K562 (cell line): ENCODE data around the gene TXNRD3. TPM values are rescaled to one million over a fixed set of nuclear protein-coding genes. Genes with fewer than 3 reads are reported as not detected.

Experiments used
- ATAC-seq: fragments of 200-7000 bp; cut with Tn5 transposase; 3 replicates; pipeline ENCODE4 v1.9.1; 2020; ENCODE audit warnings: moderate library complexity
- BruUV-seq: library from RNA; stranded (reverse); fragments of 400-500 nt; replicated peaks from 2 replicates; lab custom pipeline; 2021; lab: Mats Ljungman, UMichigan
- CTCF ChIA-PET: fragments of 300-600 bp; formaldehyde crosslinking; extraction: SDS; loops from one replicate; lab custom pipeline; 2021; ENCODE audit warnings: low intra/inter-chr PET ratio; lab: Yijun Ruan, JAX
- POLR2A ChIA-PET: fragments of 300-600, 350-650 bp; sonication (Branson Sonifier 250); formaldehyde crosslinking; extraction: SDS; loops from one replicate; lab custom pipeline; 2021; ENCODE audit warnings: antibody characterized with exemption, inconsistent platforms; lab: Yijun Ruan, JAX
- DNase-seq, 4 experiments: peaks; one replicate each; pipeline versions ENCODE4 v3.0.0 to v3.0.0-alpha.2; 2011 to 2018; ENCODE audit warnings: low spot score in 3 of 4, mixed read lengths in 3 of 4; ENCODE audit errors: extremely low read depth in 1 of 4
- FAIRE-seq: peaks from 2 replicates; lab custom pipeline; 2011; peaks lifted over from hg19 to GRCh38; lab: Jason Lieb, UNC
- H2AFZ ChIP-seq: 2 replicates; pipeline ENCODE4 v1.6.0; 2011; ENCODE audit warnings: low read depth, low read length, control low read depth, inconsistent platforms
- H3K27ac ChIP-seq: fragments of 200-600 bp; 3 replicates; pipeline ENCODE4 v1.8.0; 2011; ENCODE audit warnings: low read depth, mild to moderate bottlenecking, control low read depth, inconsistent platforms, low read length, moderate library complexity, mixed read lengths; ENCODE audit errors: extremely low read depth
- H3K27me3 ChIP-seq, 2 experiments: fragments of 300-600 bp in 1 of 2; 2 replicates in 1 of 2; 3 replicates in 1 of 2; pipeline versions ENCODE4 v1.6.0 to v1.8.0; 2011; ENCODE audit warnings: inconsistent platforms in 2 of 2, low read length in 2 of 2, mild to moderate bottlenecking in 1 of 2, mixed read lengths in 1 of 2, moderate library complexity in 1 of 2; ENCODE audit not compliant: control insufficient read depth in 2 of 2, insufficient read depth in 2 of 2
- H3K36me3 ChIP-seq: fragments of 300-600 bp; 3 replicates; pipeline ENCODE4 v1.8.0; 2011; ENCODE audit warnings: mild to moderate bottlenecking, low read length, inconsistent platforms; ENCODE audit not compliant: control insufficient read depth, insufficient read depth
- H3K4me1 ChIP-seq, 2 experiments: fragments of 200-600 bp in 1 of 2; replicated peaks in 1 of 2; 2 replicates in 1 of 2; 3 replicates in 1 of 2; pipeline versions ENCODE4 v1.5.1 to v1.8.0; 2011; ENCODE audit warnings: inconsistent platforms in 2 of 2, low read length in 2 of 2, mild to moderate bottlenecking in 1 of 2, mixed read lengths in 1 of 2, moderate library complexity in 1 of 2; ENCODE audit not compliant: control insufficient read depth in 2 of 2, insufficient read depth in 2 of 2
- H3K4me2 ChIP-seq: 2 replicates; pipeline ENCODE4 v1.6.1; 2011; ENCODE audit warnings: low read length, control low read depth, inconsistent platforms, mixed read lengths; ENCODE audit not compliant: insufficient read depth
- H3K4me3 ChIP-seq: fragments of 200-600 bp; sonication (generic), shearing (Covaris generic); 2 replicates; pipeline ENCODE4 v1.5.1; 2016; ENCODE audit warnings: control low read depth, inconsistent platforms
- H3K79me2 ChIP-seq: fragments of 200-600 bp; 3 replicates; pipeline ENCODE4 v1.8.0; 2011; ENCODE audit warnings: low read length, inconsistent platforms; ENCODE audit not compliant: control insufficient read depth, insufficient read depth
- H3K9ac ChIP-seq, 2 experiments: 2 replicates each; pipeline versions ENCODE4 v1.6.0 to v1.6.1; 2011; ENCODE audit warnings: low read depth in 2 of 2, low read length in 2 of 2, control low read depth in 1 of 2, inconsistent platforms in 1 of 2, mild to moderate bottlenecking in 1 of 2, mixed read lengths in 1 of 2; ENCODE audit not compliant: insufficient read depth in 1 of 2
- H3K9me1 ChIP-seq: one replicate; pipeline ENCODE4 v1.6.0; 2011; ENCODE audit warnings: inconsistent platforms, mild to moderate bottlenecking, low read length, moderate library complexity; ENCODE audit not compliant: control insufficient read depth, insufficient read depth
- H3K9me3 ChIP-seq: replicated peaks from 2 replicates; pipeline ENCODE4 v1.5.1; 2011; ENCODE audit warnings: low read depth, low read length, inconsistent platforms; ENCODE audit not compliant: control insufficient read depth, insufficient read depth
- H4K20me1 ChIP-seq: replicated peaks from 2 replicates; pipeline ENCODE4 v1.6.1; 2011; ENCODE audit warnings: low read length, inconsistent platforms, mixed read lengths; ENCODE audit not compliant: control insufficient read depth, insufficient read depth
- MEIS2 ChIP-seq: fragments of 450-650 bp; IDR thresholded peaks from 2 replicates; pipeline ENCODE4 v1.6.1; 2014; ENCODE audit warnings: mild to moderate bottlenecking; ENCODE audit not compliant: partially characterized antibody
- RBM25 ChIP-seq: fragments of 200-400 bp; formaldehyde crosslinking; IDR thresholded peaks from 2 replicates; pipeline ENCODE4 v1.6.1; 2018; ENCODE audit warnings: low read length, low read depth, moderate library complexity; ENCODE audit not compliant: severe bottlenecking
- SP2 ChIP-seq: IDR thresholded peaks from 2 replicates; pipeline ENCODE4 v1.6.1; 2011; ENCODE audit warnings: mild to moderate bottlenecking, low read depth, low read length, moderate library complexity; ENCODE audit not compliant: poor library complexity, severe bottlenecking; ENCODE audit errors: extremely low read depth
- STAT5A ChIP-seq: IDR thresholded peaks from 2 replicates; pipeline ENCODE4 v1.6.1; 2012; ENCODE audit warnings: low read length, inconsistent platforms, borderline replicate concordance
- TCF3 ChIP-seq: sonication (generic); formaldehyde crosslinking; IDR thresholded peaks from 2 replicates; pipeline ENCODE4 v1.4.0; 2020; ENCODE audit warnings: mild to moderate bottlenecking, missing genetic modification reagents
- TEAD1 ChIP-seq, 2 experiments: fragments of 450-650 bp in 1 of 2; sonication (generic) in 1 of 2; formaldehyde crosslinking; IDR thresholded peaks; 2 replicates each; pipeline versions ENCODE4 v1.4.0 to v1.8.0; 2020 to 2022; ENCODE audit warnings: mild to moderate bottlenecking in 2 of 2, missing genetic modification reagents in 1 of 2
- THAP7 ChIP-seq: fragments of 250-450 bp; sonication (Bioruptor Pico); IDR thresholded peaks from 2 replicates; pipeline ENCODE4 v1.5.0; 2021
- ZNF586 ChIP-seq: fragments of 450-650 bp; formaldehyde crosslinking; conservative IDR thresholded peaks from 2 replicates; pipeline ENCODE4 v1.4.0; 2020; ENCODE audit warnings: mild to moderate bottlenecking, moderate library complexity
- WGBS: fragments of 100-300 bp; shearing (Covaris generic); methylation state at CpG from one replicate; pipeline ENCODE4 v1.1.6; 2016; ENCODE audit warnings: low coverage, mixed read lengths; ENCODE audit not compliant: insufficient coverage; ENCODE audit errors: missing lambda C conversion rate; 5-methylcytosine and 5-hydroxymethylcytosine counted together
- in situ Hi-C: fragments of 300-500 bp; cut with MboI; formaldehyde crosslinking; loops from 4 replicates; pipeline ENCODE4 v1.15.0; 2018; ENCODE audit warnings: inconsistent platforms, mixed read lengths
- intact Hi-C: fragments of 100-400 bp; cut with micrococcal nuclease; formaldehyde crosslinking; loops from 2 replicates; pipeline ENCODE4 v1.14.2; 2022
- polyA plus RNA-seq, 8 experiments: library from polyadenylated mRNA; depleted of rRNA in 4 of 8; stranded (reverse) in 5 of 8; unstranded in 3 of 8; fragments of >200 nt; fragmentation: Nextera tagmentation in 2 of 8; fragmentation: Illumina TruSeq in 1 of 8; extraction: Ambion mirVana in 2 of 8; extraction: Trizol in 1 of 8; gene quantifications; 2 replicates each; pipeline versions ENCODE4 v1.2.1 to v1.2.3, GENCODE V29; 2011 to 2014; ENCODE audit warnings: inconsistent platforms in 1 of 8, missing spikeins in 1 of 8
- total RNA-seq, 7 experiments: library from RNA; depleted of rRNA in 6 of 7; stranded (reverse); fragments of >200 nt in 6 of 7; fragmentation: Illumina TruSeq in 2 of 7; extraction: Trizol in 2 of 7; gene quantifications; 2 replicates each; pipeline versions ENCODE4 v1.2.1 to v1.2.3, GENCODE V29; 2011 to 2021; ENCODE audit warnings: low replicate concordance in 1 of 7
- TF ChIP-seq, protein P1 (sequence below): fragments of 200-800 bp; sonication (Bioruptor generic); IDR thresholded peaks from 2 replicates; pipeline ENCODE4 v1.6.1; 2016; ENCODE audit warnings: missing genetic modification characterization, missing compliant biosample characterization
- TF ChIP-seq, protein P2 (sequence below): sonication (generic); formaldehyde crosslinking; IDR thresholded peaks from 2 replicates; pipeline ENCODE4 v1.8.1; 2023; ENCODE audit warnings: mild to moderate bottlenecking, missing genetic modification reagents
- TF ChIP-seq, protein P3 (sequence below): fragments of 200-800 bp; sonication (Bioruptor generic); IDR thresholded peaks from 2 replicates; pipeline ENCODE4 v1.6.1; 2017; ENCODE audit warnings: missing genetic modification characterization, missing compliant biosample characterization

TXNRD3 gene
- total and polyA plus RNA-seq, 9 of the 15 experiments (the other 6 are each of a cell fraction or from before 2014, with no cell fraction given), result 0.96 to 2.3 (median 1.7) TPM

DNA sequence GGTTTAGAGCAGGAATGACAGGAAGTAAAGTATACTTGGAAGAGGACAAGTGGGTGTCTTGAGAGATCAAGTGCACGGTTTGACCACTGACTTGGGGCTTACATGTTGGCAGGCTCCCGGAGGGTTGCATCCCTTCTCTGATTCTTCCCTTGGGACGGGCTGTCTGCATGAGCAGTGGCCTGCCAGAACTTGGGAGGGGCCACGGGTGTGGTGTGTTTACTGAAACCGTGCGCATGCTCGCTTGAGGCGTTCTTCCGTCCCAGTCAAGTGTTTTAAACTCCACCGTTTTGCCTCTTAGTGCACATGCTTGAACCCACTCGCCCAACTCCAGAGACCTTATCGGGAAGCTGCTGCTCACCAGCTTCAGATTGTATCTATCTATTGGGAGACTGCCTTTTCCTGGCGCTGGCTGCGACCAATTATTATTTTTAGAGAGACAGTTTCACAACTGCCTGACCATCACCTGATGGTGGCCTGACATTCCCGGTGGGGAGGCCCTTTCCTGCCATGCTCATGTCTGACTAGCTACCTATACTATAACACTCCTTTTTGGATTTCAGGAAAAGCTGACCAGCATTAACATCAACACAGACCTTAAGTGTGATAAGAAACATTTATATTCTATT, 81.3 kb downstream of the TXNRD3 start:
- DNase-seq (peak; percentile 20 to 67 (median 38)), FAIRE-seq (peak; percentile 84), ATAC-seq (peak; percentile 91)
- Histone ChIP-seq H3K9me1 (no peaks in the 10 kb centered on the region), H3K4me1 (no peaks in the 10 kb centered on the region; a peak in 2 of 5 replicates), H3K79me2 (no peaks in the 10 kb centered on the region), H2AFZ (peak overlapping the region; percentile 90), H3K4me2 (peak overlapping the region; percentile 66), H3K27me3 (peaks cover 0 to 10% of the 10 kb centered on the region in 2 experiments; a peak in 1 of 5 replicates), H3K9ac (peak overlapping the region in 1 of 2 experiments; percentile 64; a peak in 1 of 4 replicates), H3K4me3 (no peak overlapping the region), H3K36me3 (no peaks in the 10 kb centered on the region), H4K20me1 (no peaks in the 10 kb centered on the region), H3K9me3 (no peaks in the 10 kb centered on the region), H3K27ac (no peak overlapping the region)
- BruUV-seq, result no TSS peak
- ChIA-PET POLR2A (no interaction called here), CTCF (no interaction called here)
- in situ Hi-C loops, result no loop called here
- WGBS, result 4% methylated on average over 15 of the region's 15 CpGs
- intact Hi-C loops, result no loop called here
- no peak for TF ChIP-seq ZNF586 (CRISPR knock-in tag)
- TF ChIP-seq, protein P1, sequence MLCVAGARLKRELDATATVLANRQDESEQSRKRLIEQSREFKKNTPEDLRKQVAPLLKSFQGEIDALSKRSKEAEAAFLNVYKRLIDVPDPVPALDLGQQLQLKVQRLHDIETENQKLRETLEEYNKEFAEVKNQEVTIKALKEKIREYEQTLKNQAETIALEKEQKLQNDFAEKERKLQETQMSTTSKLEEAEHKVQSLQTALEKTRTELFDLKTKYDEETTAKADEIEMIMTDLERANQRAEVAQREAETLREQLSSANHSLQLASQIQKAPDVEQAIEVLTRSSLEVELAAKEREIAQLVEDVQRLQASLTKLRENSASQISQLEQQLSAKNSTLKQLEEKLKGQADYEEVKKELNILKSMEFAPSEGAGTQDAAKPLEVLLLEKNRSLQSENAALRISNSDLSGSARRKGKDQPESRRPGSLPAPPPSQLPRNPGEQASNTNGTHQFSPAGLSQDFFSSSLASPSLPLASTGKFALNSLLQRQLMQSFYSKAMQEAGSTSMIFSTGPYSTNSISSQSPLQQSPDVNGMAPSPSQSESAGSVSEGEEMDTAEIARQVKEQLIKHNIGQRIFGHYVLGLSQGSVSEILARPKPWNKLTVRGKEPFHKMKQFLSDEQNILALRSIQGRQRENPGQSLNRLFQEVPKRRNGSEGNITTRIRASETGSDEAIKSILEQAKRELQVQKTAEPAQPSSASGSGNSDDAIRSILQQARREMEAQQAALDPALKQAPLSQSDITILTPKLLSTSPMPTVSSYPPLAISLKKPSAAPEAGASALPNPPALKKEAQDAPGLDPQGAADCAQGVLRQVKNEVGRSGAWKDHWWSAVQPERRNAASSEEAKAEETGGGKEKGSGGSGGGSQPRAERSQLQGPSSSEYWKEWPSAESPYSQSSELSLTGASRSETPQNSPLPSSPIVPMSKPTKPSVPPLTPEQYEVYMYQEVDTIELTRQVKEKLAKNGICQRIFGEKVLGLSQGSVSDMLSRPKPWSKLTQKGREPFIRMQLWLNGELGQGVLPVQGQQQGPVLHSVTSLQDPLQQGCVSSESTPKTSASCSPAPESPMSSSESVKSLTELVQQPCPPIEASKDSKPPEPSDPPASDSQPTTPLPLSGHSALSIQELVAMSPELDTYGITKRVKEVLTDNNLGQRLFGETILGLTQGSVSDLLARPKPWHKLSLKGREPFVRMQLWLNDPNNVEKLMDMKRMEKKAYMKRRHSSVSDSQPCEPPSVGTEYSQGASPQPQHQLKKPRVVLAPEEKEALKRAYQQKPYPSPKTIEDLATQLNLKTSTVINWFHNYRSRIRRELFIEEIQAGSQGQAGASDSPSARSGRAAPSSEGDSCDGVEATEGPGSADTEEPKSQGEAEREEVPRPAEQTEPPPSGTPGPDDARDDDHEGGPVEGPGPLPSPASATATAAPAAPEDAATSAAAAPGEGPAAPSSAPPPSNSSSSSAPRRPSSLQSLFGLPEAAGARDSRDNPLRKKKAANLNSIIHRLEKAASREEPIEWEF (CRISPR knock-in tag), result no peak
- no peak for TF ChIP-seq TEAD1 (CRISPR knock-in tag; IDR thresholded peaks at IDR 0.05)
- no peak for TF ChIP-seq THAP7 (CRISPR knock-in tag)
- TF ChIP-seq RBM25, result no peak
- TF ChIP-seq SP2, result no peak
- TF ChIP-seq TCF3, result no peak
- no peak for TF ChIP-seq STAT5A
- TF ChIP-seq, protein P2, sequence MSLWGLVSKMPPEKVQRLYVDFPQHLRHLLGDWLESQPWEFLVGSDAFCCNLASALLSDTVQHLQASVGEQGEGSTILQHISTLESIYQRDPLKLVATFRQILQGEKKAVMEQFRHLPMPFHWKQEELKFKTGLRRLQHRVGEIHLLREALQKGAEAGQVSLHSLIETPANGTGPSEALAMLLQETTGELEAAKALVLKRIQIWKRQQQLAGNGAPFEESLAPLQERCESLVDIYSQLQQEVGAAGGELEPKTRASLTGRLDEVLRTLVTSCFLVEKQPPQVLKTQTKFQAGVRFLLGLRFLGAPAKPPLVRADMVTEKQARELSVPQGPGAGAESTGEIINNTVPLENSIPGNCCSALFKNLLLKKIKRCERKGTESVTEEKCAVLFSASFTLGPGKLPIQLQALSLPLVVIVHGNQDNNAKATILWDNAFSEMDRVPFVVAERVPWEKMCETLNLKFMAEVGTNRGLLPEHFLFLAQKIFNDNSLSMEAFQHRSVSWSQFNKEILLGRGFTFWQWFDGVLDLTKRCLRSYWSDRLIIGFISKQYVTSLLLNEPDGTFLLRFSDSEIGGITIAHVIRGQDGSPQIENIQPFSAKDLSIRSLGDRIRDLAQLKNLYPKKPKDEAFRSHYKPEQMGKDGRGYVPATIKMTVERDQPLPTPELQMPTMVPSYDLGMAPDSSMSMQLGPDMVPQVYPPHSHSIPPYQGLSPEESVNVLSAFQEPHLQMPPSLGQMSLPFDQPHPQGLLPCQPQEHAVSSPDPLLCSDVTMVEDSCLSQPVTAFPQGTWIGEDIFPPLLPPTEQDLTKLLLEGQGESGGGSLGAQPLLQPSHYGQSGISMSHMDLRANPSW (CRISPR knock-in tag), result no peak
- TF ChIP-seq, protein P3, sequence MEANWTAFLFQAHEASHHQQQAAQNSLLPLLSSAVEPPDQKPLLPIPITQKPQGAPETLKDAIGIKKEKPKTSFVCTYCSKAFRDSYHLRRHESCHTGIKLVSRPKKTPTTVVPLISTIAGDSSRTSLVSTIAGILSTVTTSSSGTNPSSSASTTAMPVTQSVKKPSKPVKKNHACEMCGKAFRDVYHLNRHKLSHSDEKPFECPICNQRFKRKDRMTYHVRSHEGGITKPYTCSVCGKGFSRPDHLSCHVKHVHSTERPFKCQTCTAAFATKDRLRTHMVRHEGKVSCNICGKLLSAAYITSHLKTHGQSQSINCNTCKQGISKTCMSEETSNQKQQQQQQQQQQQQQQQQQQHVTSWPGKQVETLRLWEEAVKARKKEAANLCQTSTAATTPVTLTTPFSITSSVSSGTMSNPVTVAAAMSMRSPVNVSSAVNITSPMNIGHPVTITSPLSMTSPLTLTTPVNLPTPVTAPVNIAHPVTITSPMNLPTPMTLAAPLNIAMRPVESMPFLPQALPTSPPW (CRISPR knock-in tag), result 0 out of 2 replicates have a peak, but pooled peaks have one; percentile 21
- TF ChIP-seq MEIS2, result peak; percentile 35
